ENCODE data around the gene SCYGR4. TPM values are rescaled to one million over a fixed set of nuclear protein-coding genes. Genes with fewer than 3 reads are reported as not detected.
"Not testable (repeated sequence)": the region's sequence is repeated elsewhere in the genome, so short reads cannot be mapped to it uniquely, and the experiment has no call there.

The SCYGR4 gene
- polyA plus RNA-seq, 3 donors = not detected

DNA sequence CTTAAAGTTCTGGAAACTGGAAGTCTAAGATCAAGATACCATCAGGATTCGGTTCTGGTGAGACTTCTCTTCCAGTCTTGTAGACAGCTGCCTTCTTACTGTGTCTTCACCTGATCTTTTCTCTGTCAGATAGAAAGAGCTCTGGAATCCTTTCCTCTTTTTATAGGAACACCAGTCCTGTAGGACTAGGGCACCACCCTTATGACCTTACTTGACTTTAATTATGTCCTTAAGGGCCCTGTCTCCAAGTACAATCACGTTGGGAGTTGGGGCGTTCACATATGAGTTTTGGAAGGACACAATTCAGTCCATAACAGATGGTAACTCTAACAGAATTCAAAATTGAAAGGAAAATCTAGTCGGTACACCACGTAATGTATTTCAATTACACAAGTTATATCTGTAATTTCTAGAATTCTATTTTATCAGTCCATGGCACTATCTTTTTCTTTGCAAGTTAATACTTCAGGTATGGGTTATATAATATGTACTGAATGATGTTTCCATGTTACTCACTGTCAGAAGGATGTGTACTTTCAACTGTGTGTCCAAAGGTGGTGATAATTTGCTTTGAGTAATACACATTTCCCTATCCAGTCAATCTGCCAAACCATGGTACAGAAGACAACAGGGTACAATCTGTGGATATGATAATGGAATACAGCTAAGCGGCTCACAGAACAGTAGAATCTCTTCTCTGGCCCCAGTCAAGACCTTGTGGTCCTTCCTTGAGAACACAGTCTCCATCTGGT is 48.1 kb downstream of the SCYGR4 start:
- TF ChIP-seq, protein P1, sequence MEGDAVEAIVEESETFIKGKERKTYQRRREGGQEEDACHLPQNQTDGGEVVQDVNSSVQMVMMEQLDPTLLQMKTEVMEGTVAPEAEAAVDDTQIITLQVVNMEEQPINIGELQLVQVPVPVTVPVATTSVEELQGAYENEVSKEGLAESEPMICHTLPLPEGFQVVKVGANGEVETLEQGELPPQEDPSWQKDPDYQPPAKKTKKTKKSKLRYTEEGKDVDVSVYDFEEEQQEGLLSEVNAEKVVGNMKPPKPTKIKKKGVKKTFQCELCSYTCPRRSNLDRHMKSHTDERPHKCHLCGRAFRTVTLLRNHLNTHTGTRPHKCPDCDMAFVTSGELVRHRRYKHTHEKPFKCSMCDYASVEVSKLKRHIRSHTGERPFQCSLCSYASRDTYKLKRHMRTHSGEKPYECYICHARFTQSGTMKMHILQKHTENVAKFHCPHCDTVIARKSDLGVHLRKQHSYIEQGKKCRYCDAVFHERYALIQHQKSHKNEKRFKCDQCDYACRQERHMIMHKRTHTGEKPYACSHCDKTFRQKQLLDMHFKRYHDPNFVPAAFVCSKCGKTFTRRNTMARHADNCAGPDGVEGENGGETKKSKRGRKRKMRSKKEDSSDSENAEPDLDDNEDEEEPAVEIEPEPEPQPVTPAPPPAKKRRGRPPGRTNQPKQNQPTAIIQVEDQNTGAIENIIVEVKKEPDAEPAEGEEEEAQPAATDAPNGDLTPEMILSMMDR (IDR thresholded peaks at IDR 0.05) = no peak
- H3K9me3 Mint-ChIP-seq = no peaks in the 10 kb centered on the region
- DNase-seq = no peak
- no peaks in the 10 kb centered on the region for H4K20me1 ChIP-seq (ENCODE audit: insufficient read depth, low read length)
- WGBS (ENCODE audit: insufficient coverage) = 100% methylated on average over 2 of the region's 6 CpGs
- no peak overlapping the region for H3K27ac Mint-ChIP-seq
- no peak overlapping the region for H3K4me2 ChIP-seq (replicated peaks; ENCODE audit: extremely low read depth, low read length, poor library complexity, severe bottlenecking)
- intact Hi-C loops (cut with micrococcal nuclease) = no loop called here
- no peak overlapping the region for H3K9ac ChIP-seq (ENCODE audit: insufficient read depth, low read length, poor library complexity, severe bottlenecking)
- H3K4me3 Mint-ChIP-seq = no peak overlapping the region
- H3K27me3 ChIP-seq (ENCODE audit: control insufficient read depth in 2 of 2, insufficient read depth in 2 of 2, low read length in 2 of 2) = peaks cover 0 to 2% of the 10 kb centered on the region in 2 donors
- H2AFZ ChIP-seq (ENCODE audit: insufficient read depth, low read depth, low read length, poor library complexity, severe bottlenecking) = no peak overlapping the region
- H3K4me1 ChIP-seq (ENCODE audit: control insufficient read depth in 1 of 2, insufficient read depth in 2 of 2, low read length in 2 of 2) = no peaks in the 10 kb centered on the region
- no peaks in the 10 kb centered on the region for H3K4me1 Mint-ChIP-seq
- no peak overlapping the region for H3K27ac ChIP-seq (ENCODE audit: low read depth in 1 of 2, low read length in 2 of 2)
- H3K36me3 ChIP-seq (replicated peaks in 1 of 2; ENCODE audit: control insufficient read depth in 1 of 2, insufficient read depth in 2 of 2, low read length in 2 of 2) = no peaks in the 10 kb centered on the region
- H3K9me3 ChIP-seq (replicated peaks in 1 of 2; ENCODE audit: control insufficient read depth in 1 of 2, insufficient read depth in 1 of 2, low read length in 2 of 2) = no peaks in the 10 kb centered on the region
- H3K4me3 ChIP-seq (replicated peaks in 1 of 3; ENCODE audit: low read depth in 2 of 3, low read length in 3 of 3) = no peak overlapping the region
- H3K79me2 ChIP-seq (ENCODE audit: insufficient read depth, low read length) = no peaks in the 10 kb centered on the region
- H3K36me3 Mint-ChIP-seq = no peaks in the 10 kb centered on the region
- H3K27me3 Mint-ChIP-seq (ENCODE audit: low read depth in 3 of 3) = peaks cover 0 to 8% (median 3%) of the 10 kb centered on the region in 3 donors

DNA sequence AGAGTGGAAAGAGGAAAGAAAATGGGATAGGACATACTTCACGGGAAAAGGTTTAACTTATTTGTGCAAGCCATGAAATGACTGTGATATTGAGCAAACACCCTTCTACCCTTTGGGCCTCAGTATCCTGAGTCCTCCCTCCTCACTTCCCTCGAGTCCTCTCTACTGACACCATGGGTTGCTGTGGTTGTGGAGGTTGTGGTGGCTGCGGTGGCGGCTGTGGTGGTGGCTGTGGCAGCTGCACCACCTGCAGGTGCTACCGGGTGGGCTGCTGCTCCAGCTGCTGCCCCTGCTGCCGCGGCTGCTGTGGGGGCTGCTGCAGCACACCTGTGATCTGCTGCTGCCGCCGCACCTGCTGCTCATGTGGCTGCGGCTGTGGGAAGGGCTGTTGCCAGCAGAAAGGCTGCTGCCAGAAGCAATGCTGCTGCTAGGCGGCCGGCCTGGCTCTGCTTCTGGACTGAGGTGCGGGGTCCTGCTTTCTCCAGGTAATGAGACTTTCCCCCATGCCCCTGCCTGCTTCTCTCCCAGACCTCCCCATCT is 49.4 kb downstream of the SCYGR4 start, which contains the start of gene SCYGR5:
SCYGR5 (plus strand) TSS at position 174 of the 540 bp plus-strand sequence; CDS start at position 174, 0 bp downstream.
- intact Hi-C loops (cut with micrococcal nuclease); H3K9me3 ChIP-seq (replicated peaks in 1 of 2; ENCODE audit: control insufficient read depth in 1 of 2, insufficient read depth in 1 of 2, low read length in 2 of 2); H2AFZ ChIP-seq (ENCODE audit: insufficient read depth, low read depth, low read length, poor library complexity, severe bottlenecking); H3K27me3 Mint-ChIP-seq (ENCODE audit: low read depth in 3 of 3); H3K4me1 ChIP-seq (ENCODE audit: control insufficient read depth in 1 of 2, insufficient read depth in 2 of 2, low read length in 2 of 2); H3K4me1 Mint-ChIP-seq; DNase-seq; H3K27ac ChIP-seq (ENCODE audit: low read depth in 1 of 2, low read length in 2 of 2); H3K36me3 Mint-ChIP-seq; H3K36me3 ChIP-seq (replicated peaks in 1 of 2; ENCODE audit: control insufficient read depth in 1 of 2, insufficient read depth in 2 of 2, low read length in 2 of 2); H3K9ac ChIP-seq (ENCODE audit: insufficient read depth, low read length, poor library complexity, severe bottlenecking); H3K9me3 Mint-ChIP-seq; H3K27ac Mint-ChIP-seq; H4K20me1 ChIP-seq (ENCODE audit: insufficient read depth, low read length); H3K4me3 Mint-ChIP-seq; H3K27me3 ChIP-seq (ENCODE audit: control insufficient read depth in 2 of 2, insufficient read depth in 2 of 2, low read length in 2 of 2); H3K4me3 ChIP-seq (replicated peaks in 1 of 3; ENCODE audit: low read depth in 2 of 3, low read length in 3 of 3); H3K79me2 ChIP-seq (ENCODE audit: insufficient read depth, low read length); H3K4me2 ChIP-seq (replicated peaks; ENCODE audit: extremely low read depth, low read length, poor library complexity, severe bottlenecking): not testable (repeated sequence)
- WGBS (ENCODE audit: insufficient coverage) = 100% methylated on average over 3 of the region's 13 CpGs

Other genes with a start within 250 kb of the SCYGR4 start
- not detected for gene TM4SF20, start 238.2 kb upstream of the SCYGR4 start, polyA plus RNA-seq
- gene SCYGR1, start 229.5 kb upstream of the SCYGR4 start, polyA plus RNA-seq = not detected
- 10 to 100 TPM; 17.3 to 76.1 (median 56.9) TPM for gene AGFG1, start 145.3 kb upstream of the SCYGR4 start, polyA plus RNA-seq
- not detected for gene SCYGR2, start 18.6 kb upstream of the SCYGR4 start, polyA plus RNA-seq
- not detected for gene SCYGR3, start 2.7 kb upstream of the SCYGR4 start, polyA plus RNA-seq
- not detected for gene SCYGR5, start 49.3 kb downstream of the SCYGR4 start, polyA plus RNA-seq
- not detected for gene SLC19A3, start 100.5 kb downstream of the SCYGR4 start, polyA plus RNA-seq
- gene SCYGR6, start 107.3 kb downstream of the SCYGR4 start, polyA plus RNA-seq = not detected
- gene SCYGR7, start 110.8 kb downstream of the SCYGR4 start, polyA plus RNA-seq = not detected
- not detected for gene SCYGR8, start 128.4 kb downstream of the SCYGR4 start, polyA plus RNA-seq
- 1 to 10 TPM in 1 of 3 donors, under 1 TPM in 1, not detected in 1; 0.47 to 6.2 TPM for gene CCL20, start 196.3 kb downstream of the SCYGR4 start, polyA plus RNA-seq